H9 (cell line): Measurements from ENCODE around the gene CIB4. TPM values are rescaled to one million over a fixed set of nuclear protein-coding genes. Genes with fewer than 3 reads are reported as not detected.

Experiments
- DNase-seq: peaks from one replicate; pipeline ENCODE4 v3.0.0-alpha.2; 2017
- H2AFZ ChIP-seq: one replicate; pipeline ENCODE4 v1.6.1; 2013; ENCODE audit warnings: mild to moderate bottlenecking, low read length, control low read depth, moderate library complexity
- H2AK5ac ChIP-seq: 2 replicates; pipeline ENCODE4 v1.6.1; 2013; ENCODE audit warnings: low read length, control low read depth, mixed read lengths; ENCODE audit not compliant: insufficient read length
- H2BK120ac ChIP-seq: one replicate; pipeline ENCODE4 v1.6.1; 2013; ENCODE audit warnings: low read depth, mild to moderate bottlenecking, low read length, control low read depth, inconsistent platforms; ENCODE audit not compliant: poor library complexity, severe bottlenecking
- H2BK12ac ChIP-seq: 2 replicates; pipeline ENCODE4 v1.6.1; 2013; ENCODE audit warnings: low read length, control low read depth, mixed read lengths, low read depth; ENCODE audit not compliant: insufficient read length
- H2BK15ac ChIP-seq: 2 replicates; pipeline ENCODE4 v1.6.1; 2013; ENCODE audit warnings: low read depth, low read length, control low read depth
- H2BK20ac ChIP-seq: one replicate; pipeline ENCODE4 v1.6.1; 2013; ENCODE audit warnings: low read depth, mild to moderate bottlenecking, low read length, control low read depth, inconsistent platforms; ENCODE audit not compliant: poor library complexity, severe bottlenecking
- H2BK5ac ChIP-seq: 2 replicates; pipeline ENCODE4 v1.6.1; 2013; ENCODE audit warnings: low read length, control low read depth, mixed read lengths; ENCODE audit not compliant: insufficient read length
- H3K14ac ChIP-seq: 2 replicates; pipeline ENCODE4 v1.6.1; 2013; ENCODE audit warnings: low read length, control low read depth; ENCODE audit not compliant: insufficient read depth
- H3K18ac ChIP-seq: 2 replicates; pipeline ENCODE4 v1.6.1; 2013; ENCODE audit warnings: low read depth, mild to moderate bottlenecking, mixed read lengths, low read length, control low read depth; ENCODE audit not compliant: insufficient read length
- H3K23ac ChIP-seq: 2 replicates; pipeline ENCODE4 v1.6.1; 2013; ENCODE audit warnings: low read length, control low read depth, mixed read lengths, low read depth; ENCODE audit not compliant: insufficient read length
- H3K23me2 ChIP-seq: 2 replicates; pipeline ENCODE4 v1.6.1; 2013; ENCODE audit warnings: low read depth, mild to moderate bottlenecking, mixed read lengths, low read length, control low read depth; ENCODE audit not compliant: insufficient read length, poor library complexity, severe bottlenecking
- H3K27ac ChIP-seq: 2 replicates; pipeline ENCODE4 v1.5.1; 2013; ENCODE audit warnings: low read length, control low read depth, mixed read lengths, low read depth; ENCODE audit not compliant: insufficient read length
- H3K27me3 ChIP-seq: 2 replicates; pipeline ENCODE4 v1.6.1; 2013; ENCODE audit warnings: low read length, control low read depth, inconsistent platforms; ENCODE audit not compliant: insufficient read depth
- H3K4ac ChIP-seq: 2 replicates; pipeline ENCODE4 v1.6.1; 2013; ENCODE audit warnings: low read depth, mild to moderate bottlenecking, control low read depth, inconsistent platforms, low read length, moderate library complexity
- H3K4me1 ChIP-seq: 2 replicates; pipeline ENCODE4 v1.6.1; 2013; ENCODE audit warnings: low read length, control low read depth, inconsistent platforms; ENCODE audit not compliant: insufficient read depth
- H3K4me2 ChIP-seq: 2 replicates; pipeline ENCODE4 v1.6.1; 2013; ENCODE audit warnings: low read length, control low read depth, mixed read lengths; ENCODE audit not compliant: insufficient read length, insufficient read depth
- H3K56ac ChIP-seq: 2 replicates; pipeline ENCODE4 v1.6.1; 2013; ENCODE audit warnings: low read depth, mild to moderate bottlenecking, mixed read lengths, low read length, control low read depth; ENCODE audit not compliant: insufficient read length
- H3K79me1 ChIP-seq: 2 replicates; pipeline ENCODE4 v1.6.1; 2013; ENCODE audit warnings: low read depth, mild to moderate bottlenecking, moderate library complexity, low read length, control low read depth, inconsistent platforms; ENCODE audit not compliant: insufficient read depth, poor library complexity, severe bottlenecking
- H3K79me2 ChIP-seq: 2 replicates; pipeline ENCODE4 v1.6.1; 2013; ENCODE audit warnings: low read length, control low read depth, inconsistent platforms; ENCODE audit not compliant: insufficient read depth
- H3K9ac ChIP-seq: 2 replicates; pipeline ENCODE4 v1.6.1; 2013; ENCODE audit warnings: low read length, control low read depth, mixed read lengths; ENCODE audit not compliant: insufficient read length; ENCODE audit errors: extremely low read depth
- H3K9me3 ChIP-seq: one replicate; pipeline ENCODE4 v1.6.1; 2013; ENCODE audit warnings: low read depth, low read length, inconsistent platforms; ENCODE audit not compliant: control insufficient read depth
- H3T11ph ChIP-seq: one replicate; pipeline ENCODE4 v1.6.1; 2013; ENCODE audit warnings: mild to moderate bottlenecking, low read length, control low read depth, inconsistent platforms
- H4K20me1 ChIP-seq: one replicate; pipeline ENCODE4 v1.6.1; 2013; ENCODE audit not compliant: control insufficient read depth, insufficient read length, insufficient read depth
- H4K5ac ChIP-seq: 2 replicates; pipeline ENCODE4 v1.6.1; 2013; ENCODE audit warnings: low read depth, mild to moderate bottlenecking, mixed read lengths, low read length, control low read depth; ENCODE audit not compliant: insufficient read length
- H4K8ac ChIP-seq: replicated peaks from 2 replicates; pipeline ENCODE4 v1.6.1; 2013; ENCODE audit warnings: low read length, control low read depth, mixed read lengths, low read depth; ENCODE audit not compliant: insufficient read length
- H4K91ac ChIP-seq: 2 replicates; pipeline ENCODE4 v1.6.1; 2013; ENCODE audit warnings: low read depth, mild to moderate bottlenecking, moderate library complexity, mixed read lengths, low read length, control low read depth; ENCODE audit not compliant: insufficient read length
- H3K27ac Mint-ChIP-seq, 3 experiments: 2 replicates in 2 of 3; 3 replicates in 1 of 3; pipeline ENCODE4 v1.8.0; 2020 to 2021; ENCODE audit warnings: mixed read lengths in 3 of 3, mild to moderate bottlenecking in 1 of 3, moderate library complexity in 1 of 3
- H3K27me3 Mint-ChIP-seq: 2 replicates; pipeline ENCODE4 v1.8.0; 2021; ENCODE audit warnings: low read depth, mild to moderate bottlenecking, moderate library complexity, mixed read lengths
- H3K36me3 Mint-ChIP-seq, 3 experiments: 2 replicates in 2 of 3; 3 replicates in 1 of 3; pipeline ENCODE4 v1.8.0; 2020 to 2021; ENCODE audit warnings: low read depth in 3 of 3, mixed read lengths in 3 of 3; ENCODE audit not compliant: insufficient read depth in 1 of 3
- H3K4me1 Mint-ChIP-seq, 2 experiments: 2 replicates each; pipeline ENCODE4 v1.8.0; 2020; ENCODE audit warnings: mixed read lengths in 2 of 2
- H3K4me3 Mint-ChIP-seq, 2 experiments: 2 replicates in 1 of 2; 3 replicates in 1 of 2; pipeline ENCODE4 v1.8.0; 2020 to 2021; ENCODE audit warnings: mild to moderate bottlenecking in 2 of 2, mixed read lengths in 2 of 2, moderate library complexity in 1 of 2
- H3K9me3 Mint-ChIP-seq, 2 experiments: 2 replicates in 1 of 2; 3 replicates in 1 of 2; pipeline ENCODE4 v1.8.0; 2020; ENCODE audit warnings: mild to moderate bottlenecking in 2 of 2, mixed read lengths in 2 of 2, moderate library complexity in 1 of 2
- CTCF ChIP-seq: fragments of 200-600 bp; sonication (generic); conservative IDR thresholded peaks from 3 replicates; pipeline ENCODE4 v1.8.0; 2021; ENCODE audit warnings: antibody characterized with exemption, mild to moderate bottlenecking
- WGBS: extraction: QIAGEN DNeasy Blood & Tissue Kit; methylation state at CpG from one replicate; pipeline ENCODE4 v1.1.7; 2013; ENCODE audit warnings: missing lambda C conversion rate, low lambda C conversion rate, mixed read lengths; ENCODE audit not compliant: insufficient read length; ENCODE audit errors: extremely low coverage; 5-methylcytosine and 5-hydroxymethylcytosine counted together
- total RNA-seq: library from RNA; stranded (reverse); gene quantifications from 2 replicates; pipeline ENCODE4 v1.2.1, GENCODE V29; 2021

Gene CIB4
- total RNA-seq, 1 experiment from 2014 or later = not detected

DNA sequence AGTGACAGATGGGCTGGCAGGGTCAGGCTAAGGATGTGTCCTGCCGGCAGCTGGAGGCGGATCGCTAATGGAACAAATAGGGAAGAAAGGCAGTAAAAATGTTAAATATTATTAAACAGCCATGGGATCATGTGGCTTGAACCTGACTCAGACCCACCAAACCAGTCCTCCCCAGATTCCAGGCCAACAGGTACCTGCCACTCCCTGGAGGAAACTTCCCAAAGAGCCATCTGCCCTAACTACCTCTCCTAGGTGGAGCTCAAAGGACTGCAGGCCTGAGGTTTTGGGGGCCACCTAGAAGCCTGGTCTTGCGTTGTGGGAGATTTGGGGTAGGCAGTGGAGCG, 34.3 kb downstream of the CIB4 start:
- Histone ChIP-seq H3K4me2 (no peak overlapping the region), H2BK20ac (no peak overlapping the region), H4K5ac (no peak overlapping the region), H3K4me1 (no peaks in the 10 kb centered on the region), H2BK5ac (no peak overlapping the region), H3K56ac (no peak overlapping the region), H2BK15ac (no peak overlapping the region), H4K20me1 (no peaks in the 10 kb centered on the region), H3K14ac (no peak overlapping the region), H3K4ac (no peak overlapping the region), H3K27ac (no peak overlapping the region), H3K23ac (no peak overlapping the region), H3K9me3 (no peaks in the 10 kb centered on the region), H3K18ac (no peak overlapping the region), H4K8ac (no peak overlapping the region), H2BK120ac (no peak overlapping the region), H4K91ac (no peak overlapping the region), H3K79me1 (no peaks in the 10 kb centered on the region), H3K9ac (no peak overlapping the region), H2AFZ (no peak overlapping the region), H3K27me3 (no peaks in the 10 kb centered on the region), H3K79me2 (no peaks in the 10 kb centered on the region), H2AK5ac (no peak overlapping the region), H3K23me2 (no peaks in the 10 kb centered on the region), H3T11ph (no peak overlapping the region), H2BK12ac (no peak overlapping the region)
- peak; percentile 20 for DNase-seq
- peaks cover 2 to 16% of the 10 kb centered on the region in 2 experiments; a peak in 3 of 4 replicates for H3K4me1 Mint-ChIP-seq
- no peaks in the 10 kb centered on the region for H3K9me3 Mint-ChIP-seq
- no peak overlapping the region for H3K27ac Mint-ChIP-seq
- WGBS = no CpG with 5 or more reads among the region's 5 CpGs
- peaks cover 31% of the 10 kb centered on the region for H3K27me3 Mint-ChIP-seq
- no peak for TF ChIP-seq CTCF
- H3K36me3 Mint-ChIP-seq = no peaks in the 10 kb centered on the region
- no peak overlapping the region for H3K4me3 Mint-ChIP-seq
